ENCODE data around the gene OR5M3.
A peak's percentile ranks its signal among the peaks of the same experiment; 100 is the strongest.

OR5M3 gene

DNA sequence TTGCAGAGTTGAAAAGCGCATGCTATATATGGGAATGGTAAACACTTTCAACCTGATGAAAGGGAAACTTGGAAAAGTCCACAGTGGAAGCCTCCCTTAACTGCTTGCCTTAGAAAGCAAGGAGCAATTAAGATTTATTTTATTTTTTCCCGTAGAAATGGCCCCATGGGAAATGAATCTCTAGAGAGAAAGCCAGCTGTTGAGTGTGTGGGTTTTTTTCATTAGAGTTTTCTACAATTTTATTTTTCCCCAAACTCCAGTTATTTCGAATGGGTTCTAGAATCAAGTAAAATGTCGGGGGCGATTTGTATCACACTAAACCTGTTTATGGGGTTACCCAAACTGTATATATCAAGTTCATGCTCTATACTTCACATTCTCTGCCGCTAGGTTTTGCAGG is at the start of gene OR5M3:
Gene OR5M3 (minus strand): TSS at position 101 of the 400 bp plus-strand sequence. CDS start 2,855 bp downstream, outside the sequence.
- DNase-seq = no peak

DNA sequence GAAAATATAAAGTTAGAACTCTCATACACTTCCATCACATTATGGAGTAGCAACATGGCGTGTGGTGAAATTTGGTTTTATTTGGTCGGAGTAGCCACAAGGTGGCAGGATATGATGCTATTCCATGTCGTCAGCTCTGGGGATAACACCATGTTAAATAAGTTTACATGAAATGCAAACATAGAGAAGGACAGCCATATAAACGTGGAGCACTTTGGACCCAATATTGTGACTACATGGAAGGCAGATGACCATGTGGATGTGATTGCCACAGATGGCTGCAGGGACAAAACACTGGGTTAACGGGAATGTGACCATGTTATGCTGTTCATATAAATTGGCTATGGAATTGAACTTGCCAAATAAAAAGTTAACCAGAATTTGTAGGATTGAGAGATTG is 48.9 kb upstream of the OR5M3 start:
- DNase-seq = peak in 1 of 3 experiments; percentile 26

DNA sequence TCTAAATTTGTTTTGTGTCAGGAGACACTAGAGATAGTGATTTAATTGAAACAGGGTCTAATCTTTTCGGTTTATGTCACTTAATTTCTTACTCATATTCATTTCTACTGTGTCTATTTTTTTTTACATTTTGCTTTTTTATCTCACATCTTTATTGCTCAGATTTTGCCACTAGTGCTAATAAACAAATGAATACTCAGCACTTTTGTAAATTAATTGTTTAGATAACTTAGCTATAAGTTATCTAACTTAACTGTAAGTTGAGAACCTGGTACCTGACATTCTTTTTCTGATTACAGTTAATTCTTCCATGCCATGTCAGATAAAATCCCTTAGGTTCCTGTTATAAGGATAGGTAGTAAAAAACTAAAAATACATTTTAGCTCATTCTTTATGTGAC is 40.1 kb upstream of the OR5M3 start:
- DNase-seq = no peak

DNA sequence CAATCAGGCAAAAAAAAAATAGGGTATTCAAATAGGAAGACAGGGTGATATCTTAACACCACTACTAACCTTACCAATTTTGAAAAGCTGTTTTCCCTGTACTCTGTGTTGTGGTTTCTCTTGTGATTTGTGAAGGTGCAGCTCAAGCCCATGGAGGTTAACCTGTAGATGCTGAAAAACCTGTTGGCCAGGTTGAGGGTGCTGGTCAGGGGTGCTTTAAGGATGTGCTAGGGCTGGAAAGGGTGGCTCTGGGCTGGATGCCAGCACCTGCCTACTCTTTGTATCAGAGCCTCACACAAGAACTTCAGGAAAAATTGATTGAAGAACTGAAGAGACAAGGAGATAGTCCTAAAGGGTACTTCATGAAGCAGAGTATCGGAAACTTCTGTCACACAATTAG is 36.3 kb upstream of the OR5M3 start:
- no peak for DNase-seq

DNA sequence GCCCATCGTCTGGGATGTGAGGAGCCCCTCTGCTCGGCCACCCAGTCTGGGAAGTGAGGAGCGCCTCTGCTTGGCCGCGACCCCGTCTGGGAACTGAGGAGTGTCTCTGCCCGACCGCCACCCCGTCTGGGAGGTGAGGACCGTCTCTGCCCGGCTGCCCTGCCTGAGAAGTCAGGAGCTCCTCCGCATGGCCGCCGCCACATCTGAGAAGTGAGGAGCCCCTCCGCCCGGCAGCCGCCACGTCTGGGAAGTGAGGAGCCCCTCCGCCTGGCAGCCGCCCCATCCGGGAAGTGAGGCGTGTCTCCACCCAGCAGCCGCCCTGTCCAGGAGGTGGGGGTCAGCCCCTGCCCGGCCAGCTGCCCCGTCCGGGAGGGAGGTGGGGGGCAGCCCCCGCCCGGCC is 23.9 kb upstream of the OR5M3 start:
- DNase-seq = no peak

DNA sequence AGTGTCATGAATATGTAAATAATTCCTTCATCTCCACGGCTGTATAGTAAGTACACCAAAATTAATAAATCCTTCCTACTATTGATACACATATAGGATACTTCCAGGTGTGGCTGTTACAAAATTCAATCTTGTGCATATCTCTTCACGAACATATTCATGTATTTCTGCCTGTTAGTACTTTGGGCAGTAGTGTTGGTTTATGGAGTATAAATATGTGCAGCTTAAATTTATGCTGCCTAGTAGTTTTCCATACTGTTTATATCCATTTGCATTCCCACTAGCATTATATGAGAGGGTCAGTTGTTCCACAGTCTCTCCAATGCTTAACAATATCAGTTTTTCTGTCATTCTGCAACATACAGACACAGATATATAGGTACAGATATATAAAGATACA is 22.0 kb upstream of the OR5M3 start:
- no peak for DNase-seq

DNA sequence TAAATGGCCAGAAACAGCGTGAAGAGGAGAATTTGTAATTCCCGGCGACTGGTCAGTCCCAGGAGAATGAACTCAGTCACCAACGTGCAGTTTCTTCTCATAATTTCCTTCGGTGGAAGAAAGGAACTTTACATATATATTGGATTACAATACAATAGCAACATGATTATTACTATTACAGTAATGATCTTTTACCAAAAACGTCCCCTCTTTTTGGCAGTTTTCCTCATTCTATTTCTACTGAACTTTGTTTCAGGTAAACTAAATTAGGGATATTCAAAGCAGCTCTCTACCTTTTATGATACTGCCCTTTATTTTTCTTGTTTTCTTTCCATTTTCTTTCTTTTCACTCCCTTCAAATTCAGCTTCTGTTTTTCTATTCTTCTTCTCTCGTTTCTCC is 18.1 kb upstream of the OR5M3 start, which contains the start of gene OR5M8:
Gene OR5M8 (minus strand): TSS at position 101 of the 400 bp plus-strand sequence. CDS start 0 bp downstream, at position 101.
- no peak for DNase-seq

DNA sequence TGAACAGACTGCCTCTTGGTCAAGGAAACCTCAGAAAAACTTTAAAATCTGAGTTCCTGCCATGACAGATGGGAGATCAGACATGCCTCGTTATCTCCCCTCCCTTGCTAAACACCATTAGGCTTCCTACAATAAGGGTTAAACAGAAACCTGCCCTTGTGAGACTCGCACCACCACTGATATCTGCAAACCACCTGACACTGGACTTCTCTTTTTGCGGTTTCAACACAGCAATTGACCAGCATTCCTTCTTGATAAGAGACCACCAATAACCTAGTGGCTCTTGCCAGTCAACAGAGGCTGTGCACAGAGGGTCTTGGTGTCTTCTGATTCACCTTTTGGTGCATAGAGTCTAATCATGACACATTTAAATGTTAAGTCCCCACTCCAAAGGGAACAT is 13.6 kb upstream of the OR5M3 start:
- DNase-seq = no peak

DNA sequence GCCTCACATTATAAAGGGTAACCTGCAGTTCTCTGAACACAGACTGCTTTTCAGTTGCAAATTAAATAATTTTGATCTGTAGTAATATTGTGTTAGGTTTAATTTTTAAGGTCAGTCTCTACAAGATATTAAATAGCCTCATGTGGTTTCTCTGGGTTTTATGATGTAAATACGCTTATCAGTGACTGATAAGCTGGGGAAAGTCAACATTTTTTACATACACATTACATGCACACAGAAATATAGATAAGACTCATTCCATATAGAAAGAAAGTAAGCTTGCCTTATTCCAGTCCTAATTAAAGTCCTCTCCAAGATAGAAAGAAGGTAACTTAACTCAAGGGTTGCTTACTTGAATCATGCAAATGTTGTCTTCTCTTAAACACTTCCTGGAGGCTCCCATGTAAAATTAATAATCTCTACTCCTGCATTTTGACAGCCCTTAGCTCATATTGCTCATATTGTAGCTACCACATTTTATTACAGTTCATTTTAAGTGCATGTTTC is 1.6 kb upstream of the OR5M3 start:
- DNase-seq = no peak

DNA sequence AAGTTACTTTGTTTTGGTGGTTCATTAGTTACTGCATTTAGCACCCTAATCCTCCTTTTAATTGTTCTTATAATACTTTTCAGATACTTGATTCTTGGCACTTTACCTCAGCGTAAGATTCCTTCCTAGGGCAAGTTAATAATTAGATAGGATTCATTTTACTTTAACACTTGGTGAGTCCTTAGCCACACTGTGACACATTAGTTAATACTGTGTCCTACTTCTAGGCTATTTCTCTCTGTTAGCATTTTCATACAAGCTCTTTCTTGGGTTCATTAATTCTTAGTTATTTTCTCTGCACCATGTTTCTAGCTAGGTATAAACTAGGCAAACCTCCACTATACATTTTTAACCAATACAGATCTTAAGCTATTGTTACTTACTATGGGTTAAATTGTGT is 16.1 kb downstream of the OR5M3 start:
- no peak for DNase-seq

DNA sequence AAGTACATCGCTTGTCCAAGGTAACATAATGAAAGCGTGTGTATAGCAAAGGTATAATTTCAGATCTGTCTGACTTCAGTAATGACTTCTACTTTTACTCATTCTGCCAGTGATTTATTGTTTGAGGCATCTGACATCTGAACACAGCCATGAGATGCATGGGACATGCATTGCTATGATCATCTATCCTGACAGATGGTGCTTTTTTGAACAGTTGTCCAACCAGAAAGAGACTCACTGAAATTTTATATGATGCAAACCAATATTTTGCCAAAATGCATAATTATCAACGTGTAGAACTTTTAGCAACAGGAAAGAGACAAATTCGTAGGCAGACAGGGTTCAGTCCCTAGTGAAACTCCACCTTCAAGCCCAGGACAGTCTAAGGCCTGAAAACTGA is 19.6 kb downstream of the OR5M3 start:
- DNase-seq = no peak
